H1 (cell line): ENCODE measurements around the gene LSM7. TPM values are rescaled to one million over a fixed set of nuclear protein-coding genes. Genes with fewer than 3 reads are reported as not detected.

ENCODE experiments used
- CTCF ChIA-PET: fragments of 300-600 bp; sonication (Branson Sonifier 250); formaldehyde crosslinking; loops from one replicate; lab custom pipeline; 2021; ENCODE audit not compliant: partially characterized antibody; lab: Charles Lee
- POLR2A ChIA-PET: fragments of 300-600 bp; sonication (Branson Sonifier 250); formaldehyde crosslinking; loops from one replicate; lab custom pipeline; 2021; ENCODE audit warnings: inconsistent platforms; ENCODE audit not compliant: partially characterized antibody; lab: Charles Lee
- DNase-seq, 2 experiments: peaks; one replicate each; pipeline versions ENCODE4 v3.0.0 to v3.0.0-alpha.2; 2010 to 2022; ENCODE audit warnings: low spot score in 2 of 2, low read depth in 1 of 2, mixed read lengths in 1 of 2
- FAIRE-seq: peaks from 2 replicates; lab custom pipeline; 2011; peaks lifted over from hg19 to GRCh38; lab: Jason Lieb, UNC
- H2AFZ ChIP-seq: 2 replicates; pipeline ENCODE4 v1.8.1; 2012; ENCODE audit warnings: low read length, inconsistent platforms
- H2AK5ac ChIP-seq: 2 replicates; pipeline ENCODE4 v1.6.1; 2013; ENCODE audit warnings: low read depth, low read length
- H2BK120ac ChIP-seq: replicated peaks from 2 replicates; pipeline ENCODE3; 2013; ENCODE audit warnings: low read depth, low read length, inconsistent platforms
- H2BK12ac ChIP-seq: 2 replicates; pipeline ENCODE4 v1.6.1; 2013; ENCODE audit warnings: low read depth, low read length
- H2BK15ac ChIP-seq: 2 replicates; pipeline ENCODE4 v1.6.1; 2013; ENCODE audit warnings: low read length
- H2BK20ac ChIP-seq: 2 replicates; pipeline ENCODE4 v1.6.1; 2013; ENCODE audit warnings: low read length
- H2BK5ac ChIP-seq: 2 replicates; pipeline ENCODE4 v1.6.1; 2013; ENCODE audit warnings: low read depth, low read length
- H3K14ac ChIP-seq: 2 replicates; pipeline ENCODE4 v1.6.1; 2013; ENCODE audit warnings: inconsistent platforms; ENCODE audit not compliant: insufficient read length
- H3K18ac ChIP-seq: 2 replicates; pipeline ENCODE4 v1.6.1; 2013; ENCODE audit warnings: low read length; ENCODE audit errors: extremely low read depth
- H3K23ac ChIP-seq: 2 replicates; pipeline ENCODE4 v1.6.1; 2013; ENCODE audit warnings: inconsistent platforms; ENCODE audit not compliant: insufficient read length
- H3K23me2 ChIP-seq: 2 replicates; pipeline ENCODE4 v1.6.1; 2013; ENCODE audit warnings: low read depth, low read length
- H3K27ac ChIP-seq: 2 replicates; pipeline ENCODE4 v1.6.1; 2011; ENCODE audit warnings: low read depth, low read length, inconsistent platforms
- H3K27me3 ChIP-seq, 4 experiments: replicated peaks in 1 of 4; 1 replicate in 1 of 4; 2 replicates in 3 of 4; pipeline versions ENCODE4 v1.6.1 to v1.8.1; 2011 to 2013; ENCODE audit warnings: low read length in 3 of 4, mild to moderate bottlenecking in 3 of 4, inconsistent platforms in 2 of 4, mixed read lengths in 2 of 4, moderate library complexity in 1 of 4; ENCODE audit not compliant: control insufficient read depth in 3 of 4, insufficient read depth in 3 of 4; ENCODE audit errors: extremely low read depth in 1 of 4
- H3K36me3 ChIP-seq, 4 experiments: 2 replicates each; pipeline versions ENCODE4 v1.6.1 to v1.8.1; 2011 to 2013; ENCODE audit warnings: mild to moderate bottlenecking in 4 of 4, low read length in 3 of 4, moderate library complexity in 2 of 4, control low read depth in 1 of 4, inconsistent platforms in 1 of 4; ENCODE audit not compliant: insufficient read depth in 4 of 4, control insufficient read depth in 2 of 4
- H3K4ac ChIP-seq: replicated peaks from 2 replicates; pipeline ENCODE3; 2013; ENCODE audit warnings: low read length, low read depth, mixed read lengths, inconsistent platforms; ENCODE audit not compliant: insufficient read length
- H3K4me1 ChIP-seq, 4 experiments: replicated peaks in 1 of 4; 1 replicate in 1 of 4; 2 replicates in 3 of 4; pipeline versions ENCODE4 v1.6.1 to v1.8.1; 2011 to 2013; ENCODE audit warnings: low read length in 3 of 4, inconsistent platforms in 2 of 4, mixed read lengths in 1 of 4; ENCODE audit not compliant: insufficient read depth in 4 of 4, control insufficient read depth in 3 of 4
- H3K4me2 ChIP-seq, 2 experiments: 2 replicates each; pipeline versions ENCODE4 v1.6.1 to v1.8.1; 2011 to 2013; ENCODE audit warnings: low read depth in 2 of 2, low read length in 2 of 2, control low read depth in 1 of 2, inconsistent platforms in 1 of 2, mild to moderate bottlenecking in 1 of 2; ENCODE audit not compliant: insufficient read depth in 1 of 2
- H3K4me3 ChIP-seq, 4 experiments: fragments of 200-600, 300-600 bp in 1 of 4; sonication (generic), shearing (Covaris generic), sonication (Bioruptor Twin) in 1 of 4; 2 replicates each; pipeline versions ENCODE4 v1.5.1 to v1.8.1; 2011 to 2016; ENCODE audit warnings: low read length in 4 of 4, low read depth in 3 of 4, control low read depth in 2 of 4, inconsistent platforms in 2 of 4, mild to moderate bottlenecking in 2 of 4, mixed read lengths in 1 of 4, moderate library complexity in 1 of 4; ENCODE audit not compliant: insufficient read depth in 2 of 4; ENCODE audit errors: extremely low read depth in 1 of 4
- H3K56ac ChIP-seq: replicated peaks from 2 replicates; pipeline ENCODE3; 2013; ENCODE audit warnings: low read depth, mild to moderate bottlenecking, mixed read lengths, low read length, inconsistent platforms; ENCODE audit not compliant: insufficient read length
- H3K79me1 ChIP-seq: 2 replicates; pipeline ENCODE4 v1.6.1; 2013; ENCODE audit warnings: low read depth, low read length, control low read depth
- H3K79me2 ChIP-seq, 2 experiments: 2 replicates each; pipeline versions ENCODE4 v1.6.1 to v1.8.1; 2012 to 2013; ENCODE audit warnings: low read length in 2 of 2, mild to moderate bottlenecking in 2 of 2, inconsistent platforms in 1 of 2; ENCODE audit not compliant: insufficient read depth in 2 of 2, control insufficient read depth in 1 of 2
- H3K9ac ChIP-seq, 4 experiments: replicated peaks in 1 of 4; 1 replicate in 1 of 4; 2 replicates in 3 of 4; pipeline versions ENCODE4 v1.6.1 to v1.8.1; 2011 to 2013; ENCODE audit warnings: low read depth in 3 of 4, low read length in 3 of 4, control low read depth in 2 of 4, mild to moderate bottlenecking in 2 of 4, moderate library complexity in 2 of 4, inconsistent platforms in 1 of 4; ENCODE audit errors: extremely low read depth in 1 of 4
- H3K9me3 ChIP-seq, 2 experiments: 2 replicates each; pipeline versions ENCODE4 v1.6.1 to v1.8.1; 2012 to 2013; ENCODE audit warnings: mild to moderate bottlenecking in 2 of 2, moderate library complexity in 2 of 2, control low read depth in 1 of 2, inconsistent platforms in 1 of 2, low read depth in 1 of 2, low read length in 1 of 2, mixed read lengths in 1 of 2; ENCODE audit not compliant: insufficient read depth in 2 of 2
- H4K20me1 ChIP-seq, 2 experiments: replicated peaks in 1 of 2; 2 replicates each; pipeline versions ENCODE3 to v1.8.1; 2011 to 2013; ENCODE audit warnings: inconsistent platforms in 2 of 2, low read length in 2 of 2, mild to moderate bottlenecking in 1 of 2; ENCODE audit not compliant: insufficient read depth in 2 of 2, control insufficient read depth in 1 of 2
- H4K5ac ChIP-seq: 2 replicates; pipeline ENCODE4 v1.6.1; 2013; ENCODE audit warnings: low read length, low read depth, mixed read lengths, inconsistent platforms; ENCODE audit not compliant: insufficient read length
- H4K8ac ChIP-seq: 2 replicates; pipeline ENCODE4 v1.8.0; 2013; ENCODE audit warnings: mild to moderate bottlenecking, moderate library complexity, low read length, inconsistent platforms; ENCODE audit not compliant: insufficient read depth; ENCODE audit errors: extremely low read depth
- H4K91ac ChIP-seq: replicated peaks from 2 replicates; pipeline ENCODE3; 2013; ENCODE audit warnings: low read length, mixed read lengths, inconsistent platforms; ENCODE audit not compliant: insufficient read length
- JUND ChIP-seq: IDR thresholded peaks from 2 replicates; pipeline ENCODE4 v1.6.1; 2011; ENCODE audit warnings: mild to moderate bottlenecking, improper control_type of control experiment, low read length
- POU5F1 ChIP-seq: IDR thresholded peaks from 2 replicates; pipeline ENCODE4 v1.6.1; 2011; ENCODE audit warnings: low read depth, mild to moderate bottlenecking, low read length, moderate library complexity
- WGBS, 2 experiments: shearing (Covaris generic) in 1 of 2; methylation state at CpG; one replicate each; pipeline versions ENCODE4 v1.1.6 to v1.1.7; 2013 to 2015; ENCODE audit warnings: low lambda C conversion rate in 2 of 2, mixed read lengths in 2 of 2, inconsistent platforms in 1 of 2, low coverage in 1 of 2, missing lambda C conversion rate in 1 of 2; ENCODE audit not compliant: insufficient replicate concordance in 2 of 2, insufficient coverage in 1 of 2, insufficient read length in 1 of 2; ENCODE audit errors: extremely low coverage in 1 of 2, missing lambda C conversion rate in 1 of 2; 5-methylcytosine and 5-hydroxymethylcytosine counted together
- polyA plus RNA-seq, 7 experiments: library from polyadenylated mRNA; depleted of rRNA in 3 of 7; stranded (reverse) in 5 of 7; unstranded in 2 of 7; fragments of >200 nt in 5 of 7; fragments of 200-250 nt in 2 of 7; gene quantifications; 1 replicate in 5 of 7; 2 replicates in 1 of 7; 4 replicates in 1 of 7; pipeline versions ENCODE4 v1.2.1 to v1.2.3, GENCODE V29; 2011 to 2013; ENCODE audit warnings: missing spikeins in 2 of 7, mixed read lengths in 2 of 7
- total RNA-seq: library from RNA; stranded (reverse); fragmentation: NEBNext Ultra II Directional; extraction: Animal tissue kit (Norgen Biotek cat#: 25700); gene quantifications from 2 replicates; pipeline ENCODE4 v1.2.1, GENCODE V29; 2021

The LSM7 gene
- total and polyA plus RNA-seq, 2 of the 8 experiments (the other 6 are each of a cell fraction or from before 2014, with no cell fraction given), result 228 to 1,335 TPM

GRCh38 chr19:2329149-2329478 is 728 bp upstream of the LSM7 start:
- peaks cover 1 to 19% of the 10 kb centered on the region in 2 experiments for H4K20me1 ChIP-seq
- FAIRE-seq, result no peak
- no peak for DNase-seq
- H3K27ac ChIP-seq, result no peak overlapping the region
- H3K4me3 ChIP-seq, result peak overlapping the region; percentile 85 to 98 (median 91)
- 0 out of 2 replicates have a peak overlapping the region, but pooled peaks have one; percentile 65 for H2AK5ac ChIP-seq
- peak overlapping the region; percentile 83 for H3K18ac ChIP-seq
- peak overlapping the region; percentile 51 for H3K56ac ChIP-seq
- no peak overlapping the region for H2BK20ac ChIP-seq
- no peak overlapping the region for H4K91ac ChIP-seq
- H4K8ac ChIP-seq, result no peak overlapping the region; the same call in 1 of the 2 replicates
- H3K79me2 ChIP-seq, result peaks cover 5 to 60% of the 10 kb centered on the region in 2 experiments; a peak in 3 of 4 replicates
- no peaks in the 10 kb centered on the region for H3K27me3 ChIP-seq
- H2BK5ac ChIP-seq, result 0 out of 2 replicates have a peak overlapping the region, but pooled peaks have one; percentile 52
- ChIA-PET CTCF (interaction anchor here (0.6 to 1.0 kb wide), 5 partner anchors 54 to 747 kb away, joined by 3 to 4 read pairs (median 3); no protein-coding TSS in a partner anchor), POLR2A (interaction anchor here (0.8 to 3.0 kb wide), 5 partner anchors 9 to 96 kb away, joined by 3 to 11 read pairs (median 6); no protein-coding TSS in a partner anchor)
- no peak overlapping the region for H3K4ac ChIP-seq
- no peak overlapping the region for H3K14ac ChIP-seq
- 18% methylated on average over 16 of the region's 16 CpGs; no CpG with 5 or more reads in 1 of the 2 experiments for WGBS, 2 experiments
- no peak overlapping the region for H2BK15ac ChIP-seq
- no peak overlapping the region for H2BK12ac ChIP-seq
- H3K9ac ChIP-seq, result peak overlapping the region; percentile 45 to 85 (median 73)
- H3K4me1 ChIP-seq, result peaks cover 0 to 33% (median 15%) of the 10 kb centered on the region in 4 experiments; a peak in 6 of 7 replicates
- H3K36me3 ChIP-seq, result peaks cover 0 to 7% (median 5%) of the 10 kb centered on the region in 4 experiments; a peak in 5 of 8 replicates
- no peak overlapping the region for H2BK120ac ChIP-seq
- peaks cover 11% of the 10 kb centered on the region; the same call in 1 of the 2 replicates for H3K23me2 ChIP-seq
- no peaks in the 10 kb centered on the region for H3K9me3 ChIP-seq
- peaks cover 25% of the 10 kb centered on the region for H3K79me1 ChIP-seq
- H3K23ac ChIP-seq, result no peak overlapping the region
- no peak overlapping the region for H4K5ac ChIP-seq
- no peak overlapping the region for H2AFZ ChIP-seq
- peak overlapping the region; percentile 86 to 95 for H3K4me2 ChIP-seq
- TF ChIP-seq POU5F1 (no peak), JUND (no peak)
